SK-N-SH treated with all-trans-retinoic acid at 6 μM for 48 hours (cell line): ENCODE results near the gene BTBD16.

Source experiments
- ATAC-seq: fragments of 200-7000 bp; cut with Tn5 transposase; 3 replicates; pipeline ENCODE4 v1.9.1; 2020; ENCODE audit warnings: mild to moderate bottlenecking, moderate library complexity
- BACH2 ChIP-seq: fragments of 250-450 bp; sonication (Bioruptor Pico); IDR thresholded peaks from 2 replicates; pipeline ENCODE4 v1.9.0; 2021; ENCODE audit warnings: mild to moderate bottlenecking, borderline replicate concordance
- CREB5 ChIP-seq: fragments of 250-450 bp; sonication (Bioruptor Pico); IDR thresholded peaks from 2 replicates; pipeline ENCODE4 v1.5.1; 2020; ENCODE audit warnings: low read depth, mild to moderate bottlenecking, moderate library complexity
- CSDC2 ChIP-seq: fragments of 250-450 bp; sonication (Bioruptor Pico); IDR thresholded peaks from 2 replicates; pipeline ENCODE4 v1.5.0; 2020; ENCODE audit warnings: mild to moderate bottlenecking, moderate library complexity
- CSRNP3 ChIP-seq: fragments of 250-450 bp; sonication (Bioruptor Pico); IDR thresholded peaks from 2 replicates; pipeline ENCODE4 v1.5.1; 2021; ENCODE audit warnings: mild to moderate bottlenecking, moderate library complexity
- GLIS3 ChIP-seq: fragments of 250-450 bp; sonication (Bioruptor Pico); IDR thresholded peaks from 2 replicates; pipeline ENCODE4 v1.5.0; 2020; ENCODE audit warnings: mild to moderate bottlenecking, moderate library complexity
- ISL1 ChIP-seq: fragments of 250-450 bp; sonication (Bioruptor Pico); IDR thresholded peaks from 2 replicates; pipeline ENCODE4 v2.1.2; 2022; ENCODE audit warnings: mild to moderate bottlenecking, moderate library complexity
- OSR1 ChIP-seq: fragments of 250-450 bp; sonication (Bioruptor Pico); IDR thresholded peaks from 2 replicates; pipeline ENCODE4 v1.8.0; 2022; ENCODE audit warnings: moderate library complexity, mild to moderate bottlenecking, inconsistent platforms
- PPARA ChIP-seq: fragments of 250-450 bp; sonication (Bioruptor Pico); IDR thresholded peaks from 2 replicates; pipeline ENCODE4 v1.5.0; 2020; ENCODE audit warnings: mild to moderate bottlenecking, borderline replicate concordance
- RARB ChIP-seq: fragments of 250-450 bp; sonication (Bioruptor Pico); IDR thresholded peaks from 2 replicates; pipeline ENCODE4 v1.8.0; 2021; ENCODE audit warnings: mild to moderate bottlenecking, moderate library complexity
- TCF4 ChIP-seq: fragments of 250-450 bp; sonication (Bioruptor Pico); IDR thresholded peaks from 2 replicates; pipeline ENCODE4 v1.8.0; 2021; ENCODE audit warnings: mild to moderate bottlenecking, moderate library complexity, borderline replicate concordance
- TOX ChIP-seq: fragments of 250-450 bp; sonication (Bioruptor Pico); IDR thresholded peaks from 2 replicates; pipeline ENCODE4 v1.8.0; 2021; ENCODE audit warnings: mild to moderate bottlenecking, moderate library complexity, borderline replicate concordance
- TSHZ2 ChIP-seq: fragments of 250-450 bp; sonication (Bioruptor Pico); IDR thresholded peaks from 2 replicates; pipeline ENCODE4 v1.5.0; 2020; ENCODE audit warnings: mild to moderate bottlenecking, moderate library complexity
- ZC3H10 ChIP-seq: fragments of 250-450 bp; sonication (Bioruptor Pico); IDR thresholded peaks from 2 replicates; pipeline ENCODE4 v1.5.1; 2021; ENCODE audit warnings: mild to moderate bottlenecking, moderate library complexity
- ZFP3 ChIP-seq: fragments of 250-450 bp; sonication (Bioruptor Pico); IDR thresholded peaks from 2 replicates; pipeline ENCODE4 v1.5.0; 2020; ENCODE audit warnings: mild to moderate bottlenecking, moderate library complexity
- ZFP30 ChIP-seq: fragments of 450-650 bp; formaldehyde crosslinking; IDR thresholded peaks from 2 replicates; pipeline ENCODE4 v1.5.0; 2022; ENCODE audit warnings: mild to moderate bottlenecking, moderate library complexity
- ZNF565 ChIP-seq: fragments of 450-650 bp; formaldehyde crosslinking; conservative IDR thresholded peaks from 2 replicates; pipeline ENCODE4 v1.5.0; 2020; ENCODE audit warnings: low read depth, mild to moderate bottlenecking, moderate library complexity
- ZNF70 ChIP-seq: fragments of 450-650 bp; formaldehyde crosslinking; IDR thresholded peaks from 2 replicates; pipeline ENCODE4 v1.5.0; 2020; ENCODE audit warnings: mild to moderate bottlenecking, moderate library complexity
- ZNF8 ChIP-seq: fragments of 450-650 bp; formaldehyde crosslinking; IDR thresholded peaks from 2 replicates; pipeline ENCODE4 v1.5.0; 2020; ENCODE audit warnings: mild to moderate bottlenecking, moderate library complexity
- TF ChIP-seq, protein P1 (sequence below): fragments of 250-450 bp; sonication (Bioruptor Pico); IDR thresholded peaks from 2 replicates; pipeline ENCODE4 v1.8.0; 2020; ENCODE audit warnings: mild to moderate bottlenecking, moderate library complexity, borderline replicate concordance
- TF ChIP-seq, protein P2 (sequence below): fragments of 250-450 bp; sonication (Bioruptor Pico); IDR thresholded peaks from 2 replicates; pipeline ENCODE4 v1.8.0; 2021; ENCODE audit warnings: low read depth, mild to moderate bottlenecking, moderate library complexity, borderline replicate concordance

BTBD16 gene

GRCh38 chr10:122342293-122343134 lies 71.4 kb downstream of the BTBD16 start:
- ATAC-seq: peak; percentile 82
- TF ChIP-seq ZNF565 (CRISPR knock-in tag) (no peak), TCF4 (no peak), PPARA (CRISPR knock-in tag) (no peak), ZNF70 (CRISPR knock-in tag) (no peak), TOX (CRISPR knock-in tag) (no peak), ZFP3 (no peak), OSR1 (CRISPR knock-in tag) (no peak), ZC3H10 (CRISPR knock-in tag) (no peak), ISL1 (CRISPR knock-in tag) (no peak), ZFP30 (CRISPR knock-in tag) (no peak), CREB5 (CRISPR knock-in tag) (no peak), CSDC2 (CRISPR knock-in tag) (no peak), CSRNP3 (CRISPR knock-in tag) (no peak), TSHZ2 (no peak), ZNF8 (CRISPR knock-in tag) (no peak), BACH2 (CRISPR knock-in tag) (no peak), RARB (CRISPR knock-in tag) (no peak)
- TF ChIP-seq, protein P1, sequence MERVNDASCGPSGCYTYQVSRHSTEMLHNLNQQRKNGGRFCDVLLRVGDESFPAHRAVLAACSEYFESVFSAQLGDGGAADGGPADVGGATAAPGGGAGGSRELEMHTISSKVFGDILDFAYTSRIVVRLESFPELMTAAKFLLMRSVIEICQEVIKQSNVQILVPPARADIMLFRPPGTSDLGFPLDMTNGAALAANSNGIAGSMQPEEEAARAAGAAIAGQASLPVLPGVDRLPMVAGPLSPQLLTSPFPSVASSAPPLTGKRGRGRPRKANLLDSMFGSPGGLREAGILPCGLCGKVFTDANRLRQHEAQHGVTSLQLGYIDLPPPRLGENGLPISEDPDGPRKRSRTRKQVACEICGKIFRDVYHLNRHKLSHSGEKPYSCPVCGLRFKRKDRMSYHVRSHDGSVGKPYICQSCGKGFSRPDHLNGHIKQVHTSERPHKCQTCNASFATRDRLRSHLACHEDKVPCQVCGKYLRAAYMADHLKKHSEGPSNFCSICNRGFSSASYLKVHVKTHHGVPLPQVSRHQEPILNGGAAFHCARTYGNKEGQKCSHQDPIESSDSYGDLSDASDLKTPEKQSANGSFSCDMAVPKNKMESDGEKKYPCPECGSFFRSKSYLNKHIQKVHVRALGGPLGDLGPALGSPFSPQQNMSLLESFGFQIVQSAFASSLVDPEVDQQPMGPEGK (CRISPR knock-in tag): no peak
- TF ChIP-seq, protein P2, sequence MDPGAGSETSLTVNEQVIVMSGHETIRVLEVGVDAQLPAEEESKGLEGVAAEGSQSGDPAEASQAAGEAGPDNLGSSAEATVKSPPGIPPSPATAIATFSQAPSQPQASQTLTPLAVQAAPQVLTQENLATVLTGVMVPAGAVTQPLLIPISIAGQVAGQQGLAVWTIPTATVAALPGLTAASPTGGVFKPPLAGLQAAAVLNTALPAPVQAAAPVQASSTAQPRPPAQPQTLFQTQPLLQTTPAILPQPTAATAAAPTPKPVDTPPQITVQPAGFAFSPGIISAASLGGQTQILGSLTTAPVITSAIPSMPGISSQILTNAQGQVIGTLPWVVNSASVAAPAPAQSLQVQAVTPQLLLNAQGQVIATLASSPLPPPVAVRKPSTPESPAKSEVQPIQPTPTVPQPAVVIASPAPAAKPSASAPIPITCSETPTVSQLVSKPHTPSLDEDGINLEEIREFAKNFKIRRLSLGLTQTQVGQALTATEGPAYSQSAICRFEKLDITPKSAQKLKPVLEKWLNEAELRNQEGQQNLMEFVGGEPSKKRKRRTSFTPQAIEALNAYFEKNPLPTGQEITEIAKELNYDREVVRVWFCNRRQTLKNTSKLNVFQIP: no peak

- no peak for ATAC-seq
- TF ChIP-seq TSHZ2 (no peak), CSRNP3 (CRISPR knock-in tag) (no peak), TOX (CRISPR knock-in tag) (no peak), ZNF8 (CRISPR knock-in tag) (no peak), PPARA (CRISPR knock-in tag) (no peak), GLIS3 (CRISPR knock-in tag) (no peak), TCF4 (no peak), ZC3H10 (CRISPR knock-in tag) (no peak), ZFP3 (no peak), ZNF565 (CRISPR knock-in tag) (no peak)
- TF ChIP-seq, protein P1 (CRISPR knock-in tag): no peak
Measured at GRCh38 chr10:122343135-122343800, 72.2 kb downstream of the BTBD16 start.
